Mucosa of descending colon (tissue), 3 donors: ENCODE results near the gene ZFP36. TPM values are rescaled to one million over a fixed set of nuclear protein-coding genes. Genes with fewer than 3 reads are reported as not detected.

Experiments used
- ATAC-seq: fragments of 200-7000 bp; cut with Tn5 transposase; one replicate; pipeline ENCODE4 v1.9.1; 2020; ENCODE audit warnings: mild to moderate bottlenecking, moderate library complexity
- DNase-seq, 3 donors: peaks; one replicate each; pipeline ENCODE4 v3.0.0-alpha.2; 2020
- H3K36me3 ChIP-seq: fragments of 200-600 bp; one replicate; pipeline ENCODE4 v1.8.0; 2021; ENCODE audit warnings: low read depth, mild to moderate bottlenecking
- H3K4me1 ChIP-seq: fragments of 200-600 bp; one replicate; pipeline ENCODE4 v1.8.0; 2021; ENCODE audit warnings: low read depth, mild to moderate bottlenecking
- H3K4me3 ChIP-seq: fragments of 200-600 bp; one replicate; pipeline ENCODE4 v1.8.0; 2021; ENCODE audit warnings: mild to moderate bottlenecking
- H3K9me3 ChIP-seq: fragments of 200-600 bp; one replicate; pipeline ENCODE4 v1.8.0; 2021; ENCODE audit warnings: mild to moderate bottlenecking
- CTCF ChIP-seq: fragments of 200-600 bp; IDR thresholded peaks from one replicate; pipeline ENCODE4 v1.8.0; 2022; ENCODE audit warnings: antibody characterized with exemption, mild to moderate bottlenecking
- intact Hi-C, 2 donors: fragments of 100-400 bp; cut with DNase I in 1 of 2; cut with micrococcal nuclease in 1 of 2; formaldehyde crosslinking; loops; one replicate each; pipeline versions ENCODE4 v1.11.0 to v1.11.1; 2022; cut with DNase I, micrococcal nuclease
- total RNA-seq, 3 donors: library from RNA; stranded (reverse); fragmentation: NEBNext Ultra II Directional in 2 of 3; extraction: Animal tissue kit (Norgen Biotek cat#: 25700) in 2 of 3; gene quantifications; one replicate each; pipeline versions ENCODE4 v1.2.1 to v1.2.4, GENCODE V29; 2021 to 2023
- donor health status: DM: no; HTN: no; CAD: no; lungs with moderate emphysema.
- donor health status: DM: no; HTN: no; CAD: no.
- donor health status: DM: no; HTN: yes; CAD: no.

ZFP36 gene
- total RNA-seq, 3 donors from 2014 or later = 200 to 236 (median 235) TPM

DNA sequence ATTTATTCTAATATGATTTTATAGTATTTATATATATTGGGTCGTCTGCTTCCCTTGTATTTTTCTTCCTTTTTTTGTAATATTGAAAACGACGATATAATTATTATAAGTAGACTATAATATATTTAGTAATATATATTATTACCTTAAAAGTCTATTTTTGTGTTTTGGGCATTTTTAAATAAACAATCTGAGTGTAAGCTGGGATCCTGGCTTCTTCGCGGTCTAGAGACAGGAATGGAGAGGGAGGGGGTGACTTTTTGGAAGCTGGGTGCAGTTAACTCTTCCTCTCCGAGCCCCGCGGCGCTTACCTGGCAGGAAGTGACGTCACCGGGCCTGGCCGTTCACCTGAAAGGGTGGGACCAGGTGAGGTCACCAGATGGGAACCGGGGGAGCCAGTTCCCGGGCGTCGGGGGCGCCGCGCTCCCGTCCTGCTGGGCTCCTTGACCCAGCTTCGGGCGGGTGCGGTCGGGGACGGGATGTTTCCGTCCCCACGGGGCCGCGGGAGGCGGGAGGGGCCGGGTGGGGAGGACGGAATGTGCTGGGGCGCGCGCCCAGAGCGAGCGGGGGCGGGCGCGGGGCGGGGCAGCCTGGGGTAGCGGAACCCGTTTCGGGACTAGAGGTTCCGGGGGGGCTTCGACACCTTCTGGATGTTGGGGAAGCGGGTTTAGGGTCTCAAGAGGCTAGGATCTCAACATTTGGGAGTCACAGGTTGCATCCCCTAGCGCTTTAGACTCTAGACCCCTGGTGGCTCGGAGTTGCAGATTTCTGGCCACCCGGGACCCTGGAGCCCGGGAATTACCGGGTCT lies 2.8 kb downstream of the ZFP36 start:
- Histone ChIP-seq H3K36me3 (no peaks in the 10 kb centered on the region), H3K4me1 (peaks cover 34% of the 10 kb centered on the region), H3K9me3 (no peaks in the 10 kb centered on the region), H3K4me3 (peak overlapping the region; percentile 92)
- ATAC-seq (peak; percentile 37), DNase-seq (peak; percentile 95 to 98 (median 95))
- no peak for TF ChIP-seq CTCF
- intact Hi-C loops = no loop called here

GRCh38 chr19:39410017-39410830 lies 3.6 kb downstream of the ZFP36 start:
- intact Hi-C loops = no loop called here
- Histone ChIP-seq H3K9me3 (no peaks in the 10 kb centered on the region), H3K4me1 (peaks cover 28% of the 10 kb centered on the region), H3K36me3 (no peaks in the 10 kb centered on the region), H3K4me3 (peak overlapping the region; percentile 92)
- DNase-seq = peak; percentile 75 to 90 (median 83)
- no peak for TF ChIP-seq CTCF
- ATAC-seq = peak; percentile 15

DNA sequence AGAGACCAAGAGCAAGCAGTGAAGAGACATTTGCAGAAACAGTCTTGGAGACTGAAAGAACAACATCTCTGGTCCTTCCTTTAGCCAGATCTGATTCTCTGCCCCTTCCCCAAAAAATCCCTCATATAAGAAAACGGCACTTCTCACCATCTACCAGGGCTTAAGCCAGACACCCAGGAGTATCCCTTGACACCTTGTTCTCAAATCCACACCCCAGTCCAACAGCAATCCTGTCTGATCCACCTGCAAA lies 4.1 kb downstream of the ZFP36 start:
- no peaks in the 10 kb centered on the region for H3K9me3 ChIP-seq
- intact Hi-C loops = no loop called here
- H3K4me1 ChIP-seq = peaks cover 23% of the 10 kb centered on the region
- no peaks in the 10 kb centered on the region for H3K36me3 ChIP-seq
- ATAC-seq (no peak), DNase-seq (no peak)
- no peak for TF ChIP-seq CTCF
- no peak overlapping the region for H3K4me3 ChIP-seq

GRCh38 chr19:39411081-39411831 lies 4.6 kb downstream of the ZFP36 start:
- ATAC-seq = peak; percentile 12

GRCh38 chr19:39411832-39412099 lies 5.1 kb downstream of the ZFP36 start:
- peak overlapping the region; percentile 9 for H3K4me3 ChIP-seq
- H3K9me3 ChIP-seq = no peaks in the 10 kb centered on the region
- TF ChIP-seq CTCF = peak; percentile 67
- peak; percentile 92 to 99 (median 93) for DNase-seq
- intact Hi-C loops = no loop called here
- H3K4me1 ChIP-seq = peaks cover 23% of the 10 kb centered on the region
- no peaks in the 10 kb centered on the region for H3K36me3 ChIP-seq
- ATAC-seq = peak; percentile 47

More at GRCh38 chr19:39411081-39411831, 4.6 kb downstream of the ZFP36 start:
- peak; percentile 80 to 84 (median 81) for DNase-seq
- no peak for TF ChIP-seq CTCF
- Histone ChIP-seq H3K4me3 (peak overlapping the region; percentile 9), H3K9me3 (no peaks in the 10 kb centered on the region), H3K4me1 (peaks cover 23% of the 10 kb centered on the region), H3K36me3 (no peaks in the 10 kb centered on the region)
- intact Hi-C loops = no loop called here
